ENCODE results near the gene AHRR. TPM values are rescaled to one million over a fixed set of nuclear protein-coding genes. Genes with fewer than 3 reads are reported as not detected.
A peak's percentile ranks its signal among the peaks of the same experiment; 100 is the strongest.

Gene AHRR
- total RNA-seq, 1 donor: 54.6 TPM

GRCh38 chr5:322281-322941 lies 897 bp downstream of the AHRR start:
- Histone ChIP-seq H3K27me3 (ENCODE audit: insufficient read depth, low read length) (no peaks in the 10 kb centered on the region), H2AFZ (ENCODE audit: low read length) (peak overlapping the region; percentile 41), H3K4me2 (ENCODE audit: insufficient read depth, low read length) (peak overlapping the region; percentile 82), H3K79me2 (ENCODE audit: insufficient read depth, low read length) (peaks cover 72% of the 10 kb centered on the region), H3K4me1 (ENCODE audit: insufficient read depth, low read length) (peaks cover 32% of the 10 kb centered on the region), H3K27ac (ENCODE audit: low read depth, low read length) (peak overlapping the region; percentile 92), H4K20me1 (ENCODE audit: insufficient read depth, low read length) (peaks cover 13% of the 10 kb centered on the region), H3K4me3 (ENCODE audit: insufficient read depth, low read length) (peak overlapping the region; percentile 79), H3K9me3 (ENCODE audit: low read depth, low read length) (no peaks in the 10 kb centered on the region), H3K36me3 (ENCODE audit: insufficient read depth, low read length) (peaks cover 33% of the 10 kb centered on the region)
- DNase-seq (ENCODE audit: insufficient read length, low spot score, missing footprints): peak; percentile 90
- TF ChIP-seq, protein P1, sequence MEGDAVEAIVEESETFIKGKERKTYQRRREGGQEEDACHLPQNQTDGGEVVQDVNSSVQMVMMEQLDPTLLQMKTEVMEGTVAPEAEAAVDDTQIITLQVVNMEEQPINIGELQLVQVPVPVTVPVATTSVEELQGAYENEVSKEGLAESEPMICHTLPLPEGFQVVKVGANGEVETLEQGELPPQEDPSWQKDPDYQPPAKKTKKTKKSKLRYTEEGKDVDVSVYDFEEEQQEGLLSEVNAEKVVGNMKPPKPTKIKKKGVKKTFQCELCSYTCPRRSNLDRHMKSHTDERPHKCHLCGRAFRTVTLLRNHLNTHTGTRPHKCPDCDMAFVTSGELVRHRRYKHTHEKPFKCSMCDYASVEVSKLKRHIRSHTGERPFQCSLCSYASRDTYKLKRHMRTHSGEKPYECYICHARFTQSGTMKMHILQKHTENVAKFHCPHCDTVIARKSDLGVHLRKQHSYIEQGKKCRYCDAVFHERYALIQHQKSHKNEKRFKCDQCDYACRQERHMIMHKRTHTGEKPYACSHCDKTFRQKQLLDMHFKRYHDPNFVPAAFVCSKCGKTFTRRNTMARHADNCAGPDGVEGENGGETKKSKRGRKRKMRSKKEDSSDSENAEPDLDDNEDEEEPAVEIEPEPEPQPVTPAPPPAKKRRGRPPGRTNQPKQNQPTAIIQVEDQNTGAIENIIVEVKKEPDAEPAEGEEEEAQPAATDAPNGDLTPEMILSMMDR (IDR thresholded peaks at IDR 0.05; ENCODE audit: extremely low read depth, low read depth, low read length): no peak

GRCh38 chr5:322942-323879 lies 1.7 kb downstream of the AHRR start:
- H3K9me3 ChIP-seq (ENCODE audit: low read depth, low read length): no peaks in the 10 kb centered on the region
- H4K20me1 ChIP-seq (ENCODE audit: insufficient read depth, low read length): peaks cover 15% of the 10 kb centered on the region
- DNase-seq (ENCODE audit: insufficient read length, low spot score, missing footprints): peak; percentile 66
- peak overlapping the region; percentile 79 for H3K4me3 ChIP-seq (ENCODE audit: insufficient read depth, low read length)
- H3K4me2 ChIP-seq (ENCODE audit: insufficient read depth, low read length): peak overlapping the region; percentile 82
- H2AFZ ChIP-seq (ENCODE audit: low read length): no peak overlapping the region
- H3K36me3 ChIP-seq (ENCODE audit: insufficient read depth, low read length): peaks cover 33% of the 10 kb centered on the region
- H3K27ac ChIP-seq (ENCODE audit: low read depth, low read length): peak overlapping the region; percentile 92
- TF ChIP-seq, protein P1 (IDR thresholded peaks at IDR 0.05; ENCODE audit: extremely low read depth, low read depth, low read length): no peak
- H3K79me2 ChIP-seq (ENCODE audit: insufficient read depth, low read length): peaks cover 78% of the 10 kb centered on the region
- H3K27me3 ChIP-seq (ENCODE audit: insufficient read depth, low read length): no peaks in the 10 kb centered on the region
- H3K4me1 ChIP-seq (ENCODE audit: insufficient read depth, low read length): peaks cover 31% of the 10 kb centered on the region

DNA sequence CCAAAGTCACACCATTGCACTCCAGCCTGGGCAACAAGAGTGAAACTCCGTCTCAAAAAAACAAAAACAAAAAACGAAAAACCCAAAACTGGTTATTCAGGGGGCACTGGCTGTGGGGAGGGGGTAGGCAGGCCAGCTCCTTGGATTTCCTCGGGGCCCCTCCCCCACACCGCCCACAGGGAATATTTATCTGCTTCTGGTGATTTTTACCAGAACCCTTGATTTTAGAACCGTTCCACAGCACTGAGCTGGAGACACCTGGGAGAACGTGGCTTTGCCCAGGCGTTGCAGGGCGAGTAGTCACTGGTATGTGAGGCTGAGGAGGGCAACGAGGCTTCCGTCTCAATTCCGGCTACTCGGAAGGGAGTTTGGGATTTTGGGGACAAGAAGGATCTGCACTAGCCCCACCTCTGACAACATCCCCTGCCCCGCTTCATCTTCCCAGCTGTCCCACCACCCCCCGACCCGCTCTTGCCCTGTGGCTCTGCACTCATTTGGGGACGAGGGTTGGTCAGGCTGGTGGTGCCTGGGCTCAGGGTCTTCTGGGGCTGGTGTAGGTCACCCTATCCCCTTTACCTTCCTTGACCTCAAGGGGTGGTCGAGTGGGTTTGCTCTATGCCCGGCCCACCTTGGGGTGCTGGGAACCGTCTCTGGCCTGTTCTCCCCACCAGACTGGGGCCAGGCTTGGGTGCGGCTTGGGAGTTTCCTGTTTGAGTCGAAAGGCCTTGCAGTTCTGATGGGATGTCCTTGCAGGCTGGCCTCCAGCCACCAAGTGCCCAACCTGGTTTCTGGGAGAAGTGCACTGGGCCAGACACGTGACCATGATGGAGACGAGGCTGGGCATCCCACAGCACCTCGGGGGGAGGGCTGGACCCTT lies 3.5 kb downstream of the AHRR start:
- Histone ChIP-seq H3K27ac (ENCODE audit: low read depth, low read length) (no peak overlapping the region), H2AFZ (ENCODE audit: low read length) (no peak overlapping the region), H3K9me3 (ENCODE audit: low read depth, low read length) (no peaks in the 10 kb centered on the region), H3K79me2 (ENCODE audit: insufficient read depth, low read length) (peaks cover 96% of the 10 kb centered on the region), H3K27me3 (ENCODE audit: insufficient read depth, low read length) (no peaks in the 10 kb centered on the region), H3K4me1 (ENCODE audit: insufficient read depth, low read length) (peaks cover 36% of the 10 kb centered on the region), H4K20me1 (ENCODE audit: insufficient read depth, low read length) (peaks cover 21% of the 10 kb centered on the region), H3K4me2 (ENCODE audit: insufficient read depth, low read length) (no peak overlapping the region), H3K36me3 (ENCODE audit: insufficient read depth, low read length) (peaks cover 33% of the 10 kb centered on the region), H3K4me3 (ENCODE audit: insufficient read depth, low read length) (no peak overlapping the region)
- no peak for DNase-seq (ENCODE audit: insufficient read length, low spot score, missing footprints)
- TF ChIP-seq, protein P1 (IDR thresholded peaks at IDR 0.05; ENCODE audit: extremely low read depth, low read depth, low read length): no peak

Measured in osteoblast (primary cell).